Hepatocyte (in vitro differentiated cells): Measurements from ENCODE around the gene HACD2.

Experiments
- EZH2 ChIP-seq: fragments of 200-600 bp; sonication (generic); IDR thresholded peaks from 2 replicates; pipeline ENCODE4 v1.6.1; 2016; ENCODE audit warnings: antibody characterized with exemption, mild to moderate bottlenecking, borderline replicate concordance
- EZH2phosphoT487 ChIP-seq: fragments of 200-600 bp; sonication (generic); IDR thresholded peaks from one replicate; pipeline ENCODE4 v1.6.1; 2018; ENCODE audit warnings: antibody characterized with exemption, mild to moderate bottlenecking, low read depth, moderate library complexity; ENCODE audit not compliant: unreplicated experiment, severe bottlenecking
- TF ChIP-seq, protein P1 (sequence below): fragments of 200-600 bp; sonication (generic); IDR thresholded peaks from 2 replicates; pipeline ENCODE4 v1.5.1; 2016; ENCODE audit warnings: antibody characterized with exemption, mild to moderate bottlenecking; ENCODE audit not compliant: poor library complexity

GRCh38 chr3:123457841-123458240 is 127.0 kb downstream of the HACD2 start:
- TF ChIP-seq, protein P1, sequence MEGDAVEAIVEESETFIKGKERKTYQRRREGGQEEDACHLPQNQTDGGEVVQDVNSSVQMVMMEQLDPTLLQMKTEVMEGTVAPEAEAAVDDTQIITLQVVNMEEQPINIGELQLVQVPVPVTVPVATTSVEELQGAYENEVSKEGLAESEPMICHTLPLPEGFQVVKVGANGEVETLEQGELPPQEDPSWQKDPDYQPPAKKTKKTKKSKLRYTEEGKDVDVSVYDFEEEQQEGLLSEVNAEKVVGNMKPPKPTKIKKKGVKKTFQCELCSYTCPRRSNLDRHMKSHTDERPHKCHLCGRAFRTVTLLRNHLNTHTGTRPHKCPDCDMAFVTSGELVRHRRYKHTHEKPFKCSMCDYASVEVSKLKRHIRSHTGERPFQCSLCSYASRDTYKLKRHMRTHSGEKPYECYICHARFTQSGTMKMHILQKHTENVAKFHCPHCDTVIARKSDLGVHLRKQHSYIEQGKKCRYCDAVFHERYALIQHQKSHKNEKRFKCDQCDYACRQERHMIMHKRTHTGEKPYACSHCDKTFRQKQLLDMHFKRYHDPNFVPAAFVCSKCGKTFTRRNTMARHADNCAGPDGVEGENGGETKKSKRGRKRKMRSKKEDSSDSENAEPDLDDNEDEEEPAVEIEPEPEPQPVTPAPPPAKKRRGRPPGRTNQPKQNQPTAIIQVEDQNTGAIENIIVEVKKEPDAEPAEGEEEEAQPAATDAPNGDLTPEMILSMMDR, result no peak
- TF ChIP-seq EZH2 (no peak), EZH2phosphoT487 (no peak)
